ENCODE data around the gene CDON. TPM values are rescaled to one million over a fixed set of nuclear protein-coding genes. Genes with fewer than 3 reads are reported as not detected.

The CDON gene
- total and polyA plus RNA-seq, 9 donors: 15.0 to 211 (median 124) TPM

- 42 to 61% (median 59%) methylated on average over 6 of the region's 6 CpGs for WGBS, 3 donors
- Histone ChIP-seq H3K27me3 (no peaks in the 10 kb centered on the region), H3K4me3 (no peak overlapping the region), H3K27ac (no peak overlapping the region), H3K36me3 (no peaks in the 10 kb centered on the region), H3K4me1 (ENCODE audit: insufficient read depth) (peaks cover 3% of the 10 kb centered on the region), H3K9me3 (no peaks in the 10 kb centered on the region)
- DNase-seq: no peak
- intact Hi-C loops (cut with DNase I): no loop called here
- TF ChIP-seq EP300 (IDR thresholded peaks at IDR 0.05) (no peak), CTCF (IDR thresholded peaks at IDR 0.05) (no peak), POLR2A (IDR thresholded peaks at IDR 0.05) (no peak)
Measured at GRCh38 chr11:125931668-125932067, 131.0 kb downstream of the CDON start.

- H3K9me3 ChIP-seq: no peaks in the 10 kb centered on the region
- intact Hi-C loops (cut with DNase I): no loop called here
- WGBS, 3 donors: 61 to 82% (median 79%) methylated on average over 3 of the region's 3 CpGs
- H3K27me3 ChIP-seq: no peaks in the 10 kb centered on the region
- TF ChIP-seq POLR2A (IDR thresholded peaks at IDR 0.05): no peak
- TF ChIP-seq CTCF (IDR thresholded peaks at IDR 0.05): no peak
- TF ChIP-seq EP300 (IDR thresholded peaks at IDR 0.05): no peak
- H3K36me3 ChIP-seq: no peaks in the 10 kb centered on the region
- no peak overlapping the region for H3K27ac ChIP-seq
- H3K4me3 ChIP-seq: no peak overlapping the region
- H3K4me1 ChIP-seq (ENCODE audit: insufficient read depth): peaks cover 3% of the 10 kb centered on the region
- no peak for DNase-seq
Measured at GRCh38 chr11:125931116-125931515, 131.6 kb downstream of the CDON start.

GRCh38 chr11:125930076-125930450 is 132.6 kb downstream of the CDON start:
- Histone ChIP-seq H3K27ac (no peak overlapping the region), H3K4me3 (no peak overlapping the region)
- no peak for TF ChIP-seq CTCF (IDR thresholded peaks at IDR 0.05)
- no peak for TF ChIP-seq EP300 (IDR thresholded peaks at IDR 0.05)
- no peak for TF ChIP-seq POLR2A (IDR thresholded peaks at IDR 0.05)

GRCh38 chr11:125929445-125930075 is 133.1 kb downstream of the CDON start:
- WGBS, 3 donors: 89 to 90% (median 89%) methylated on average over 9 of the region's 9 CpGs
- Histone ChIP-seq H3K4me3 (no peak overlapping the region), H3K27me3 (no peaks in the 10 kb centered on the region), H3K27ac (no peak overlapping the region), H3K4me1 (ENCODE audit: insufficient read depth) (no peaks in the 10 kb centered on the region), H3K36me3 (no peaks in the 10 kb centered on the region), H3K9me3 (no peaks in the 10 kb centered on the region)
- DNase-seq: no peak
- intact Hi-C loops (cut with DNase I): loop anchor here in 1 of 4 donors (5.0 kb wide), 1 partner anchor 263 kb away; no protein-coding TSS in a partner anchor
- no peak for TF ChIP-seq CTCF (IDR thresholded peaks at IDR 0.05)
- TF ChIP-seq EP300 (IDR thresholded peaks at IDR 0.05): no peak
- no peak for TF ChIP-seq POLR2A (IDR thresholded peaks at IDR 0.05)

More at GRCh38 chr11:125930076-125930450, 132.6 kb downstream of the CDON start:
- Histone ChIP-seq H3K36me3 (no peaks in the 10 kb centered on the region), H3K27me3 (no peaks in the 10 kb centered on the region), H3K9me3 (no peaks in the 10 kb centered on the region), H3K4me1 (ENCODE audit: insufficient read depth) (no peaks in the 10 kb centered on the region)
- 95 to 98% (median 96%) methylated on average over 11 of the region's 11 CpGs for WGBS, 3 donors
- intact Hi-C loops (cut with DNase I): no loop called here
- DNase-seq: no peak
